BJ (cell line): ENCODE measurements around the gene CMAS. TPM values are rescaled to one million over a fixed set of nuclear protein-coding genes. Genes with fewer than 3 reads are reported as not detected.
A peak's percentile ranks its signal among the peaks of the same experiment; 100 is the strongest.
"Not testable (repeated sequence)": the region's sequence is repeated elsewhere in the genome, so short reads cannot be mapped to it uniquely, and the experiment has no call there.

Source experiments
- CTCF ChIA-PET: fragments of 350-600 bp; formaldehyde crosslinking; extraction: SDS; loops from one replicate; lab custom pipeline; 2021; ENCODE audit warnings: antibody characterized with exemption, inconsistent platforms; lab: Yijun Ruan, JAX
- POLR2A ChIA-PET: fragments of 300-600 bp; sonication (Branson Sonifier 250); formaldehyde crosslinking; extraction: SDS; loops from one replicate; lab custom pipeline; 2021; ENCODE audit warnings: antibody characterized with exemption; lab: Charles Lee
- DNase-seq: peaks from one replicate; pipeline ENCODE4 v3.0.0-alpha.2; 2011; ENCODE audit warnings: low read depth
- H3K27me3 ChIP-seq: 2 replicates; pipeline ENCODE4 v1.6.0; 2011; ENCODE audit warnings: low read length; ENCODE audit not compliant: control insufficient read depth, insufficient read depth
- H3K36me3 ChIP-seq: 2 replicates; pipeline ENCODE4 v1.5.1; 2011; ENCODE audit warnings: low read length; ENCODE audit not compliant: control insufficient read depth, insufficient read depth
- H3K4me3 ChIP-seq: 2 replicates; pipeline ENCODE4 v1.5.1; 2011; ENCODE audit warnings: low read depth, mild to moderate bottlenecking, control low read depth, low read length
- polyA plus RNA-seq: library from polyadenylated mRNA; depleted of rRNA; stranded (reverse); fragments of >200 nt; gene quantifications from 2 replicates; pipeline ENCODE4 v1.2.3, GENCODE V29; 2011
- TF ChIP-seq, protein P1 (sequence below): IDR thresholded peaks from 2 replicates; pipeline ENCODE4 v1.5.1; 2011; ENCODE audit warnings: low read depth, mild to moderate bottlenecking, control low read depth, inconsistent platforms, low read length, moderate library complexity; ENCODE audit not compliant: insufficient read depth

The CMAS gene
- polyA plus RNA-seq, 1 experiment = 7.2 TPM

- Histone ChIP-seq H3K36me3 (no peaks in the 10 kb centered on the region), H3K4me3 (peak overlapping the region; percentile 99), H3K27me3 (no peaks in the 10 kb centered on the region; the same call in 1 of the 2 replicates)
- ChIA-PET CTCF (interaction anchor here (1.1 kb wide), 1 partner anchor 55 kb away, joined by 3 read pairs; no protein-coding TSS in a partner anchor), POLR2A (no interaction called here)
- TF ChIP-seq, protein P1, sequence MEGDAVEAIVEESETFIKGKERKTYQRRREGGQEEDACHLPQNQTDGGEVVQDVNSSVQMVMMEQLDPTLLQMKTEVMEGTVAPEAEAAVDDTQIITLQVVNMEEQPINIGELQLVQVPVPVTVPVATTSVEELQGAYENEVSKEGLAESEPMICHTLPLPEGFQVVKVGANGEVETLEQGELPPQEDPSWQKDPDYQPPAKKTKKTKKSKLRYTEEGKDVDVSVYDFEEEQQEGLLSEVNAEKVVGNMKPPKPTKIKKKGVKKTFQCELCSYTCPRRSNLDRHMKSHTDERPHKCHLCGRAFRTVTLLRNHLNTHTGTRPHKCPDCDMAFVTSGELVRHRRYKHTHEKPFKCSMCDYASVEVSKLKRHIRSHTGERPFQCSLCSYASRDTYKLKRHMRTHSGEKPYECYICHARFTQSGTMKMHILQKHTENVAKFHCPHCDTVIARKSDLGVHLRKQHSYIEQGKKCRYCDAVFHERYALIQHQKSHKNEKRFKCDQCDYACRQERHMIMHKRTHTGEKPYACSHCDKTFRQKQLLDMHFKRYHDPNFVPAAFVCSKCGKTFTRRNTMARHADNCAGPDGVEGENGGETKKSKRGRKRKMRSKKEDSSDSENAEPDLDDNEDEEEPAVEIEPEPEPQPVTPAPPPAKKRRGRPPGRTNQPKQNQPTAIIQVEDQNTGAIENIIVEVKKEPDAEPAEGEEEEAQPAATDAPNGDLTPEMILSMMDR = no peak
- no peak for DNase-seq
Observed at GRCh38 chr12:22046968-22047390, 961 bp downstream of the CMAS start.

- DNase-seq = no peak
- Histone ChIP-seq H3K27me3 (no peaks in the 10 kb centered on the region; the same call in 1 of the 2 replicates), H3K36me3 (no peaks in the 10 kb centered on the region), H3K4me3 (no peak overlapping the region)
- ChIA-PET CTCF (no interaction called here), POLR2A (no interaction called here)
- TF ChIP-seq, protein P1 = no peak
Observed at GRCh38 chr12:22047494-22047893, 1.5 kb downstream of the CMAS start.

GRCh38 chr12:22048351-22049041, 2.5 kb downstream of the CMAS start:
- TF ChIP-seq, protein P1 = no peak
- no peak for DNase-seq
- H3K4me3 ChIP-seq = no peak overlapping the region
- H3K27me3 ChIP-seq = no peaks in the 10 kb centered on the region; the same call in 1 of the 2 replicates
- ChIA-PET CTCF (no interaction called here), POLR2A (no interaction called here)
- no peaks in the 10 kb centered on the region for H3K36me3 ChIP-seq

DNA sequence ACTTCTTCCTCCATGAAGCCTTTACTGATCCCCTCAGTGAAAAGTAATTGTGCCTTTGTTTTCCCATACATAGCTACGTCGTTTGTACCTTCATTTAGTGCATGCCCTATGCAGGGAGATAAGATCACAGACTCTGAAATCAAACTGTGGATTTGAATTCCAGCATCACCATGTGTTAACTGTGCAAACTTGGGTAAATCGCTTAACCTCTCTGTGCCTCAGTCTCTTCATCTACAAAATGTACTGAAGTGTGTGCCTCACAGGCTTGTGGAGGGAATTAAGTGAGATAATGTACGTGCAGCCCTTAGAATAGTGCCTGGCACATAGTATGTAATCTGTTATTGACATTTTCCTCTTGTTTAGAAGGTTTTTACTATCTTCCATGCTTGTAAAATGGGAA, 4.1 kb downstream of the CMAS start:
- CTCF ChIA-PET = no interaction called here

GRCh38 chr12:22051114-22051698, 5.2 kb downstream of the CMAS start:
- H3K4me3 ChIP-seq = no peak overlapping the region
- ChIA-PET POLR2A (no interaction called here), CTCF (no interaction called here)
- TF ChIP-seq, protein P1 = no peak
- no peak for DNase-seq
- no peaks in the 10 kb centered on the region for H3K27me3 ChIP-seq
- no peaks in the 10 kb centered on the region for H3K36me3 ChIP-seq

More for the DNA sequence above, 4.1 kb downstream of the CMAS start:
- H3K36me3 ChIP-seq = no peaks in the 10 kb centered on the region
- no peak for DNase-seq
- TF ChIP-seq, protein P1 = no peak
- POLR2A ChIA-PET = no interaction called here
- H3K27me3 ChIP-seq = no peaks in the 10 kb centered on the region
- H3K4me3 ChIP-seq = no peak overlapping the region

DNA sequence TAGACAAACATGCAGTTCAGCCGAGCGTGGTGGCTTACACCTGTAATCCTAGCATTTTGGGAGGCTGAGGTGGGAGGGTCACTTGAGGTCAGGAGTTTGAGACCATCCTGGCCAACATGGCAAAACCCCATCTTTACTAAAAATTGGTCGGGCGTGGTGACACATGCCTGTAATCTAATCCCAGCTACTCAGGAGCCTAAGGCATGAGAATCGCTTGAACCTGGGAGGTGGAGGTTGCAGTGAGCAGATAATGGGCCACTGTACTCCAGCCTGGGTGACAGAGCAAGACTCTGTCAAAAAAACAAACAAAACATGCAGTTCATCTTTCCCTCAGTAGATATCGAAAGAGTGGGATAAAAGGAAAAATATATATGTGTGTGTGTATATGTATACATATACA, 7.0 kb downstream of the CMAS start:
- POLR2A ChIA-PET = not testable (repeated sequence)

More for the DNA sequence above, 7.0 kb downstream of the CMAS start:
- H3K4me3 ChIP-seq, H3K27me3 ChIP-seq, DNase-seq, H3K36me3 ChIP-seq, CTCF ChIA-PET: not testable (repeated sequence)
